ENCODE data around the gene SLC35F1.

Gene SLC35F1

GRCh38 chr6:118044275-118044674, 137.2 kb downstream of the SLC35F1 start:
- H3K27ac ChIP-seq, result no peak overlapping the region
- TF ChIP-seq CTCF (conservative IDR thresholded peaks at IDR 0.05) (no peak), ZFX (IDR thresholded peaks at IDR 0.05) (no peak)

GRCh38 chr6:118054082-118054481, 147.0 kb downstream of the SLC35F1 start:
- no peak overlapping the region for H3K27ac ChIP-seq

GRCh38 chr6:118061666-118062065, 154.6 kb downstream of the SLC35F1 start:
- H3K27ac ChIP-seq, result no peak overlapping the region

More at GRCh38 chr6:118054082-118054481, 147.0 kb downstream of the SLC35F1 start:
- no peak for TF ChIP-seq ZFX (IDR thresholded peaks at IDR 0.05)
- TF ChIP-seq CTCF (conservative IDR thresholded peaks at IDR 0.05), result no peak

GRCh38 chr6:118080547-118080946, 173.5 kb downstream of the SLC35F1 start:
- TF ChIP-seq CTCF (conservative IDR thresholded peaks at IDR 0.05) (peak; percentile 32), ZFX (IDR thresholded peaks at IDR 0.05) (no peak)
- no peak overlapping the region for H3K27ac ChIP-seq

More at GRCh38 chr6:118061666-118062065, 154.6 kb downstream of the SLC35F1 start:
- TF ChIP-seq ZFX (IDR thresholded peaks at IDR 0.05) (no peak), CTCF (conservative IDR thresholded peaks at IDR 0.05) (no peak)

- TF ChIP-seq ZFX (IDR thresholded peaks at IDR 0.05) (no peak), CTCF (conservative IDR thresholded peaks at IDR 0.05) (no peak)
- no peak overlapping the region for H3K27ac ChIP-seq
Observed at GRCh38 chr6:118083711-118084110, 176.6 kb downstream of the SLC35F1 start.

GRCh38 chr6:118085665-118086064, 178.6 kb downstream of the SLC35F1 start:
- TF ChIP-seq ZFX (IDR thresholded peaks at IDR 0.05), result no peak
- TF ChIP-seq CTCF (conservative IDR thresholded peaks at IDR 0.05), result no peak
- no peak overlapping the region for H3K27ac ChIP-seq

- TF ChIP-seq CTCF (conservative IDR thresholded peaks at IDR 0.05) (no peak), ZFX (IDR thresholded peaks at IDR 0.05) (no peak)
- no peak overlapping the region for H3K27ac ChIP-seq
Observed at GRCh38 chr6:118086159-118086558, 179.1 kb downstream of the SLC35F1 start.
